ENCODE data around the gene MDGA2. TPM values are rescaled to one million over a fixed set of nuclear protein-coding genes. Genes with fewer than 3 reads are reported as not detected.

MDGA2 gene
- total and polyA plus RNA-seq, 9 of the 15 experiments (the other 6 are each of a cell fraction or from before 2014, with no cell fraction given) = 0.01 to 0.18 (median 0.03) TPM; not detected in 5

DNA sequence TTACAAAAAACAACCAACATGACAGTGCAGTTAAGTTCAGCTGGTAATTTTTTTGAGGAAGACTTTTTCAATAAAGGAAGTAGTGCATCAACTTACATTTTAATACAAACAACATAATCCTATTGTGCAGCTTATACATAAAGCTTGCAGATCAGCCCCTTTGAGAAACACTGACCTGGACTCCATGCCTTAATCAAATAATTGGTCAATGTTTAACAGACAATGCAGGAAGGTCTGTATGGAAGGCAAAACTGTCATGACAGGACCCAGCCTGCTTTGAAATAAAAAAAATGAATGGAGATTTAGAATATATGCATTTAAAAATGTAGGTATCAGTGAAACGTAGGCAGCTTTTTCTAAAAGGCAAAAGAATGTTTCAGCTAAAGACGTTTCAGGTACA is 702.1 kb downstream of the MDGA2 start:
- Histone ChIP-seq H3K9me1 (ENCODE audit: control insufficient read depth, insufficient read depth, low read length) (no peaks in the 10 kb centered on the region), H3K36me3 (ENCODE audit: control insufficient read depth, insufficient read depth, low read length) (no peaks in the 10 kb centered on the region), H4K20me1 (replicated peaks; ENCODE audit: control insufficient read depth, insufficient read depth, low read length) (no peaks in the 10 kb centered on the region), H3K4me1 (replicated peaks in 1 of 2; ENCODE audit: control insufficient read depth in 2 of 2, insufficient read depth in 2 of 2, low read length in 2 of 2) (no peaks in the 10 kb centered on the region), H3K9ac (ENCODE audit: insufficient read depth in 1 of 2, low read depth in 2 of 2, low read length in 2 of 2) (no peak overlapping the region), H3K4me3 (no peak overlapping the region), H3K79me2 (ENCODE audit: control insufficient read depth, insufficient read depth, low read length) (no peaks in the 10 kb centered on the region), H3K9me3 (replicated peaks; ENCODE audit: control insufficient read depth, insufficient read depth, low read depth, low read length) (no peaks in the 10 kb centered on the region), H3K4me2 (ENCODE audit: insufficient read depth, low read length) (no peak overlapping the region), H3K27me3 (ENCODE audit: control insufficient read depth in 2 of 2, insufficient read depth in 2 of 2, low read length in 2 of 2) (no peaks in the 10 kb centered on the region), H2AFZ (ENCODE audit: low read depth, low read length) (no peak overlapping the region), H3K27ac (ENCODE audit: extremely low read depth, low read depth, low read length) (no peak overlapping the region)
- DNase-seq (ENCODE audit: extremely low read depth in 1 of 4, low spot score in 3 of 4) (no peak), FAIRE-seq (no peak), ATAC-seq (no peak)
- ChIA-PET CTCF (ENCODE audit: low intra/inter-chr PET ratio) (no interaction called here), POLR2A (no interaction called here)
- 0% methylated on average over 2 of the region's 2 CpGs for WGBS (ENCODE audit: insufficient coverage, low coverage, missing lambda C conversion rate)
- in situ Hi-C loops (cut with MboI) = no loop called here
- intact Hi-C loops (cut with micrococcal nuclease) = no loop called here
- BruUV-seq (replicated peaks) = no TSS peak
- no peak for TF ChIP-seq MYBL2 (IDR thresholded peaks at IDR 0.05; ENCODE audit: low read depth)
- TF ChIP-seq MYBL2 (CRISPR knock-in tag; IDR thresholded peaks at IDR 0.05; ENCODE audit: borderline replicate concordance) = no peak
- no peak for TF ChIP-seq GATA2 (CRISPR knock-in tag; IDR thresholded peaks at IDR 0.05)
- no peak for TF ChIP-seq ZFX (CRISPR knock-in tag; IDR thresholded peaks at IDR 0.05)
- TF ChIP-seq KAT7 (CRISPR knock-in tag; IDR thresholded peaks at IDR 0.05; ENCODE audit: borderline replicate concordance) = no peak
- TF ChIP-seq, protein P1, sequence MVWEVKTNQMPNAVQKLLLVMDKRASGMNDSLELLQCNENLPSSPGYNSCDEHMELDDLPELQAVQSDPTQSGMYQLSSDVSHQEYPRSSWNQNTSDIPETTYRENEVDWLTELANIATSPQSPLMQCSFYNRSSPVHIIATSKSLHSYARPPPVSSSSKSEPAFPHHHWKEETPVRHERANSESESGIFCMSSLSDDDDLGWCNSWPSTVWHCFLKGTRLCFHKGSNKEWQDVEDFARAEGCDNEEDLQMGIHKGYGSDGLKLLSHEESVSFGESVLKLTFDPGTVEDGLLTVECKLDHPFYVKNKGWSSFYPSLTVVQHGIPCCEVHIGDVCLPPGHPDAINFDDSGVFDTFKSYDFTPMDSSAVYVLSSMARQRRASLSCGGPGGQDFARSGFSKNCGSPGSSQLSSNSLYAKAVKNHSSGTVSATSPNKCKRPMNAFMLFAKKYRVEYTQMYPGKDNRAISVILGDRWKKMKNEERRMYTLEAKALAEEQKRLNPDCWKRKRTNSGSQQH (CRISPR knock-in tag; IDR thresholded peaks at IDR 0.05) = no peak
- no peak for TF ChIP-seq FOS (IDR thresholded peaks at IDR 0.05; ENCODE audit: extremely low read depth, insufficient read length)
- TF ChIP-seq, protein P2, sequence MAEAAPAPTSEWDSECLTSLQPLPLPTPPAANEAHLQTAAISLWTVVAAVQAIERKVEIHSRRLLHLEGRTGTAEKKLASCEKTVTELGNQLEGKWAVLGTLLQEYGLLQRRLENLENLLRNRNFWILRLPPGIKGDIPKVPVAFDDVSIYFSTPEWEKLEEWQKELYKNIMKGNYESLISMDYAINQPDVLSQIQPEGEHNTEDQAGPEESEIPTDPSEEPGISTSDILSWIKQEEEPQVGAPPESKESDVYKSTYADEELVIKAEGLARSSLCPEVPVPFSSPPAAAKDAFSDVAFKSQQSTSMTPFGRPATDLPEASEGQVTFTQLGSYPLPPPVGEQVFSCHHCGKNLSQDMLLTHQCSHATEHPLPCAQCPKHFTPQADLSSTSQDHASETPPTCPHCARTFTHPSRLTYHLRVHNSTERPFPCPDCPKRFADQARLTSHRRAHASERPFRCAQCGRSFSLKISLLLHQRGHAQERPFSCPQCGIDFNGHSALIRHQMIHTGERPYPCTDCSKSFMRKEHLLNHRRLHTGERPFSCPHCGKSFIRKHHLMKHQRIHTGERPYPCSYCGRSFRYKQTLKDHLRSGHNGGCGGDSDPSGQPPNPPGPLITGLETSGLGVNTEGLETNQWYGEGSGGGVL (CRISPR knock-in tag; IDR thresholded peaks at IDR 0.05) = no peak
- no peak for TF ChIP-seq ZNF253 (CRISPR knock-in tag; conservative IDR thresholded peaks at IDR 0.05)
- no peak for TF ChIP-seq HMG20B (CRISPR knock-in tag; IDR thresholded peaks at IDR 0.05)
- TF ChIP-seq E2F3 (CRISPR knock-in tag; IDR thresholded peaks at IDR 0.05) = no peak
- no peak for TF ChIP-seq POLR2AphosphoS5 (IDR thresholded peaks at IDR 0.05; ENCODE audit: control insufficient read depth, insufficient read depth, low read depth, low read length)
- TF ChIP-seq BRD4 (IDR thresholded peaks at IDR 0.05) = no peak
- TF ChIP-seq, protein P3, sequence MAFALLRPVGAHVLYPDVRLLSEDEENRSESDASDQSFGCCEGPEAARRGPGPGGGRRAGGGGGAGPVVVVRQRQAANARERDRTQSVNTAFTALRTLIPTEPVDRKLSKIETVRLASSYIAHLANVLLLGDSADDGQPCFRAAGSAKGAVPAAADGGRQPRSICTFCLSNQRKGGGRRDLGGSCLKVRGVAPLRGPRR (CRISPR knock-in tag; IDR thresholded peaks at IDR 0.05) = no peak
- no peak for TF ChIP-seq ADNP (tag; IDR thresholded peaks at IDR 0.05)
- TF ChIP-seq ZNF146 (CRISPR knock-in tag; IDR thresholded peaks at IDR 0.05; ENCODE audit: unreplicated experiment) = no peak
- TF ChIP-seq, protein P4, sequence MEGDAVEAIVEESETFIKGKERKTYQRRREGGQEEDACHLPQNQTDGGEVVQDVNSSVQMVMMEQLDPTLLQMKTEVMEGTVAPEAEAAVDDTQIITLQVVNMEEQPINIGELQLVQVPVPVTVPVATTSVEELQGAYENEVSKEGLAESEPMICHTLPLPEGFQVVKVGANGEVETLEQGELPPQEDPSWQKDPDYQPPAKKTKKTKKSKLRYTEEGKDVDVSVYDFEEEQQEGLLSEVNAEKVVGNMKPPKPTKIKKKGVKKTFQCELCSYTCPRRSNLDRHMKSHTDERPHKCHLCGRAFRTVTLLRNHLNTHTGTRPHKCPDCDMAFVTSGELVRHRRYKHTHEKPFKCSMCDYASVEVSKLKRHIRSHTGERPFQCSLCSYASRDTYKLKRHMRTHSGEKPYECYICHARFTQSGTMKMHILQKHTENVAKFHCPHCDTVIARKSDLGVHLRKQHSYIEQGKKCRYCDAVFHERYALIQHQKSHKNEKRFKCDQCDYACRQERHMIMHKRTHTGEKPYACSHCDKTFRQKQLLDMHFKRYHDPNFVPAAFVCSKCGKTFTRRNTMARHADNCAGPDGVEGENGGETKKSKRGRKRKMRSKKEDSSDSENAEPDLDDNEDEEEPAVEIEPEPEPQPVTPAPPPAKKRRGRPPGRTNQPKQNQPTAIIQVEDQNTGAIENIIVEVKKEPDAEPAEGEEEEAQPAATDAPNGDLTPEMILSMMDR (IDR thresholded peaks at IDR 0.05 in 2 of 3, conservative IDR thresholded peaks at IDR 0.05 in 1 of 3; ENCODE audit: insufficient read depth in 2 of 3, low read depth in 1 of 3, low read length in 3 of 3) = no peak
- no peak for TF ChIP-seq ZNF586 (CRISPR knock-in tag; conservative IDR thresholded peaks at IDR 0.05)

Measured in K562 (cell line).